ENCODE data around the gene THUMPD1. TPM values are rescaled to one million over a fixed set of nuclear protein-coding genes. Genes with fewer than 3 reads are reported as not detected.
A peak's percentile ranks its signal among the peaks of the same experiment; 100 is the strongest.

The THUMPD1 gene
- total RNA-seq, 1 experiment from 2014 or later, result 33.9 TPM

DNA sequence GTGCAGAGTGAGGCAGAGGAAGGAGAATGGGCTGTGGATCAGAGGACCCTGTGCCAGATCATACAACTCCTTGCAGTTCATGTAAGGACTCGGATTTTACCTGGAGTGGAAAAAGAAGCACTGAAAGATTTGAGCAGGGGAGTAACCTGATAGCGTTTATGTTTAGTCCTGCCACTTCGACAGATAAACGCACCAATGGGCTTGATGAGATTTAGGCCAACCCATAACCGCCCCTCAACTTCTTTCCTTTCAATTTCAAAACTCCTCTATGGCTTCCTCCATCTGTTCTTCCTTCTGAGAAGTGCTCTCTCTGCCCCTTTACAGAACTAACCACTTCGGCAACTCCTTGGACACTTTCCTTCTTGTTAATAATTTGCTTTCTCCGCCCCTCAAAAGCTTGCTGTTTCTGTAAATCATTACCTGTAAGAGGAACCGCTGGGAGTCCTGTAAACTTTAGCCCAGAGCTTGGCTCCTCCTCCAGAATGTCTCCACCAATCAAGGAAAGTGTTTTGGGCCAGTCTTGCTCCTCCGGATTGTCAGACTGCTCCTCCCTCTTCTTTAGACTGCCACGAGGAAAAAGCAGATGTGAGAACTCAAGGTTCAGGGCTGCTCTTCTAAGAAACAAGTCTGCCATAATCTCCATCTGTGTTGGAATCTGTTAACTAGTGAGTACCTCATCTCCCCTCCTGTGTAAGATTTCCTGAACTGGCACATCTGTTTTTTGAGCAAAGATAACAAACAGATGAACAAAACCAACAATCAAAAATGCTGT lies 22.0 kb upstream of the THUMPD1 start, which contains the start of gene ACSM3:
Gene ACSM3 (plus strand): TSS at position 554 of the 772 bp plus-strand sequence. CDS start 6,021 bp downstream, outside the sequence.
- BruUV-seq (replicated peaks), result TSS peak; percentile 78
- RAD21 ChIA-PET (ENCODE audit: low non-redundant PET in 1 of 2, low total read pairs in 2 of 2, uncharacterized antibody in 2 of 2, unreplicated experiment in 2 of 2), result no interaction called here

GRCh38 chr16:20762404-20763123 lies 20.9 kb upstream of the THUMPD1 start:
- H3K9ac ChIP-seq (ENCODE audit: low read length), result no peak overlapping the region
- H3K9me2 ChIP-seq (ENCODE audit: insufficient read depth), result no peaks in the 10 kb centered on the region
- no peaks in the 10 kb centered on the region for H3K36me3 ChIP-seq (ENCODE audit: control insufficient read depth in 1 of 2, insufficient read depth in 2 of 2, low read length in 2 of 2)
- no peak for ATAC-seq
- no peak overlapping the region for H3K4me2 ChIP-seq (ENCODE audit: low read length)
- no peaks in the 10 kb centered on the region for H4K20me1 ChIP-seq (ENCODE audit: insufficient read depth)
- no peaks in the 10 kb centered on the region for H3K9me3 ChIP-seq (ENCODE audit: control insufficient read depth in 1 of 2, insufficient read depth in 1 of 2, low read depth in 1 of 2, low read length in 2 of 2)
- ChIA-PET POLR2A (no interaction called here), CTCF (no interaction called here), RAD21 (ENCODE audit: low non-redundant PET in 1 of 2, low total read pairs in 2 of 2, uncharacterized antibody in 2 of 2, unreplicated experiment in 2 of 2) (no interaction called here)
- H2AFZ ChIP-seq (ENCODE audit: low read depth, low read length, poor library complexity, severe bottlenecking), result no peak overlapping the region
- no peaks in the 10 kb centered on the region for H3K27me3 ChIP-seq (ENCODE audit: insufficient read depth, low read length)
- peaks cover 10 to 12% of the 10 kb centered on the region in 2 experiments for H3K4me1 ChIP-seq (ENCODE audit: control insufficient read depth in 1 of 2, insufficient read depth in 2 of 2, low read length in 2 of 2)
- H3K79me2 ChIP-seq (ENCODE audit: insufficient read depth, low read length), result no peaks in the 10 kb centered on the region
- intact Hi-C loops (cut with micrococcal nuclease), result no loop called here
- TSS peak; percentile 31 for BruUV-seq (replicated peaks)
- no peak overlapping the region for H3K27ac ChIP-seq (ENCODE audit: low read depth, low read length)
- no peak overlapping the region for H3K4me3 ChIP-seq (replicated peaks in 1 of 2; ENCODE audit: low read depth in 1 of 2, low read length in 2 of 2)
- no peak for DNase-seq (ENCODE audit: low read depth, low spot score)
- TF ChIP-seq ZNF274 (IDR thresholded peaks at IDR 0.05; ENCODE audit: low read depth, low read length) (no peak), RAD21 (IDR thresholded peaks at IDR 0.05; ENCODE audit: low read depth) (no peak), EZH2phosphoT487 (IDR thresholded peaks at IDR 0.05; ENCODE audit: borderline replicate concordance) (no peak), SRF (IDR thresholded peaks at IDR 0.05; ENCODE audit: low read depth) (no peak), POLR2AphosphoS5 (IDR thresholded peaks at IDR 0.05; ENCODE audit: low read depth, low read length) (no peak), SIN3A (IDR thresholded peaks at IDR 0.05; ENCODE audit: low read depth) (no peak), EZH2 (IDR thresholded peaks at IDR 0.05) (no peak), REST (IDR thresholded peaks at IDR 0.05; ENCODE audit: low read depth) (no peak)
- TF ChIP-seq, protein P1, sequence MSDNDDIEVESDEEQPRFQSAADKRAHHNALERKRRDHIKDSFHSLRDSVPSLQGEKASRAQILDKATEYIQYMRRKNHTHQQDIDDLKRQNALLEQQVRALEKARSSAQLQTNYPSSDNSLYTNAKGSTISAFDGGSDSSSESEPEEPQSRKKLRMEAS (IDR thresholded peaks at IDR 0.05), result no peak

More for the DNA sequence above, 22.0 kb upstream of the THUMPD1 start, which contains the start of gene ACSM3:
- peak within 1 kb of the TSS; percentile 70 for H2AFZ ChIP-seq (ENCODE audit: low read depth, low read length, poor library complexity, severe bottlenecking)
- H3K36me3 ChIP-seq (ENCODE audit: control insufficient read depth in 1 of 2, insufficient read depth in 2 of 2, low read length in 2 of 2), result no peaks in the 10 kb centered on the region
- intact Hi-C loops (cut with micrococcal nuclease), result no loop called here
- ChIA-PET CTCF (interaction anchor here (1.2 to 3.7 kb wide), 2 partner anchors 12 to 537 kb away, joined by 3 to 14 read pairs; no protein-coding TSS in a partner anchor), POLR2A (interaction anchor here (1.0 kb wide), 1 partner anchor 40 kb away, joined by 3 read pairs; no protein-coding TSS in a partner anchor)
- H4K20me1 ChIP-seq (ENCODE audit: insufficient read depth), result no peaks in the 10 kb centered on the region
- peak within 1 kb of the TSS; percentile 34 to 51 for H3K4me3 ChIP-seq (replicated peaks in 1 of 2; ENCODE audit: low read depth in 1 of 2, low read length in 2 of 2)
- peak; percentile 100 for ATAC-seq
- H3K9ac ChIP-seq (ENCODE audit: low read length), result peak within 1 kb of the TSS; percentile 9; the same call in 1 of the 2 replicates
- peak within 1 kb of the TSS; percentile 69 for H3K4me2 ChIP-seq (ENCODE audit: low read length)
- H3K79me2 ChIP-seq (ENCODE audit: insufficient read depth, low read length), result no peaks in the 10 kb centered on the region
- no peaks in the 10 kb centered on the region for H3K9me3 ChIP-seq (ENCODE audit: control insufficient read depth in 1 of 2, insufficient read depth in 1 of 2, low read depth in 1 of 2, low read length in 2 of 2)
- H3K27me3 ChIP-seq (ENCODE audit: insufficient read depth, low read length), result no peaks in the 10 kb centered on the region
- DNase-seq (ENCODE audit: low read depth, low spot score), result peak; percentile 65
- TF ChIP-seq FOSL1 (IDR thresholded peaks at IDR 0.05; ENCODE audit: low read depth), result no peak
- TF ChIP-seq SP1 (IDR thresholded peaks at IDR 0.05; ENCODE audit: low read depth), result peak; percentile 32; the same call in 1 of the 2 replicates
- TF ChIP-seq, protein P1 (IDR thresholded peaks at IDR 0.05), result peak; percentile 84
- peak; percentile 44; the same call in 1 of the 2 replicates for TF ChIP-seq CBX3 (IDR thresholded peaks at IDR 0.05; ENCODE audit: low read depth)
- TF ChIP-seq SRF (IDR thresholded peaks at IDR 0.05; ENCODE audit: low read depth), result no peak
- TF ChIP-seq POLR2AphosphoS5 (IDR thresholded peaks at IDR 0.05; ENCODE audit: low read depth, low read length), result peak; percentile 19; the same call in 1 of the 2 replicates
- H3K27ac ChIP-seq (ENCODE audit: low read depth, low read length), result 0 out of 2 replicates have a peak within 1 kb of the TSS, but pooled peaks have one; percentile 12
- H3K9me2 ChIP-seq (ENCODE audit: insufficient read depth), result no peaks in the 10 kb centered on the region
- H3K4me1 ChIP-seq (ENCODE audit: control insufficient read depth in 1 of 2, insufficient read depth in 2 of 2, low read length in 2 of 2), result peaks cover 10 to 12% of the 10 kb centered on the region in 2 experiments

All from HCT116 (cell line).